ENCODE measurements around the gene CNGA3.

The CNGA3 gene

GRCh38 chr2:98327776-98328175 lies 18.5 kb upstream of the CNGA3 start:
- DNase-seq (ENCODE audit: low read depth, low spot score), result no peak

- no peak for DNase-seq (ENCODE audit: low read depth, low spot score)
Observed at GRCh38 chr2:98329549-98329948, 16.7 kb upstream of the CNGA3 start.

- DNase-seq (ENCODE audit: low read depth, low spot score), result no peak
Observed at GRCh38 chr2:98332989-98333388, 13.3 kb upstream of the CNGA3 start.

- DNase-seq (ENCODE audit: low read depth, low spot score), result no peak
Observed at GRCh38 chr2:98333922-98334321, 12.3 kb upstream of the CNGA3 start.

GRCh38 chr2:98334439-98335078 lies 11.7 kb upstream of the CNGA3 start:
- DNase-seq (ENCODE audit: low read depth, low spot score), result peak; percentile 38

GRCh38 chr2:98335271-98335670 lies 11.0 kb upstream of the CNGA3 start:
- DNase-seq (ENCODE audit: low read depth, low spot score), result no peak

- DNase-seq (ENCODE audit: low read depth, low spot score), result no peak
Observed at GRCh38 chr2:98341241-98341640, 5.0 kb upstream of the CNGA3 start.

- DNase-seq (ENCODE audit: low read depth, low spot score), result no peak
Observed at GRCh38 chr2:98343285-98343684, 3.0 kb upstream of the CNGA3 start.

- no peak for DNase-seq (ENCODE audit: low read depth, low spot score)
Observed at GRCh38 chr2:98347298-98348065, 1.2 kb downstream of the CNGA3 start.

- DNase-seq (ENCODE audit: low read depth, low spot score), result peak; percentile 35
Observed at GRCh38 chr2:98348066-98348561, 1.9 kb downstream of the CNGA3 start.

- DNase-seq (ENCODE audit: low read depth, low spot score), result no peak
Observed at GRCh38 chr2:98350411-98350810, 4.2 kb downstream of the CNGA3 start.

GRCh38 chr2:98355881-98356280 lies 9.6 kb downstream of the CNGA3 start:
- no peak for DNase-seq (ENCODE audit: low read depth, low spot score)

- no peak for DNase-seq (ENCODE audit: low read depth, low spot score)
Observed at GRCh38 chr2:98356729-98357128, 10.5 kb downstream of the CNGA3 start.

- DNase-seq (ENCODE audit: low read depth, low spot score), result no peak
Observed at GRCh38 chr2:98357849-98358248, 11.6 kb downstream of the CNGA3 start.

- DNase-seq (ENCODE audit: low read depth, low spot score), result no peak
Observed at GRCh38 chr2:98359986-98360385, 13.7 kb downstream of the CNGA3 start.

- DNase-seq (ENCODE audit: low read depth, low spot score), result no peak
Observed at GRCh38 chr2:98367721-98368120, 21.5 kb downstream of the CNGA3 start.

- no peak for DNase-seq (ENCODE audit: low read depth, low spot score)
Observed at GRCh38 chr2:98369710-98370239, 23.5 kb downstream of the CNGA3 start.

- DNase-seq (ENCODE audit: low read depth, low spot score), result no peak
Observed at GRCh38 chr2:98372121-98372520, 25.9 kb downstream of the CNGA3 start.

GRCh38 chr2:98372579-98372978 lies 26.3 kb downstream of the CNGA3 start:
- DNase-seq (ENCODE audit: low read depth, low spot score), result no peak

- DNase-seq (ENCODE audit: low read depth, low spot score), result no peak
Observed at GRCh38 chr2:98374286-98374685, 28.0 kb downstream of the CNGA3 start.

GRCh38 chr2:98374958-98375570 lies 28.8 kb downstream of the CNGA3 start:
- DNase-seq (ENCODE audit: low read depth, low spot score), result no peak

- no peak for DNase-seq (ENCODE audit: low read depth, low spot score)
Observed at GRCh38 chr2:98376301-98376910, 30.1 kb downstream of the CNGA3 start.
